Thyroid gland (tissue), 4 donors: ENCODE measurements around the gene NT5E. TPM values are rescaled to one million over a fixed set of nuclear protein-coding genes. Genes with fewer than 3 reads are reported as not detected.

Source experiments
- DNase-seq, 2 donors: peaks; one replicate each; pipeline ENCODE4 v3.0.0-alpha.2; 2019
- H3K27ac ChIP-seq, 3 donors: fragments of 200-600 bp; sonication (generic); 1 replicate in 2 of 3; 2 replicates in 1 of 3; pipeline ENCODE4 v1.5.1; 2016 to 2019; ENCODE audit warnings: mild to moderate bottlenecking in 1 of 3, moderate library complexity in 1 of 3
- H3K27me3 ChIP-seq: fragments of 200-600 bp; sonication (generic); one replicate; pipeline ENCODE4 v1.5.1; 2019
- H3K36me3 ChIP-seq, 2 donors: fragments of 200-600 bp; sonication (generic); one replicate each; pipeline ENCODE4 v1.5.1; 2016 to 2019
- H3K4me1 ChIP-seq, 2 donors: fragments of 200-600 bp; sonication (generic); one replicate each; pipeline ENCODE4 v1.5.1; 2017 to 2019
- H3K4me3 ChIP-seq, 3 donors: fragments of 200-600 bp; sonication (generic); replicated peaks in 1 of 3; 1 replicate in 2 of 3; 2 replicates in 1 of 3; pipeline ENCODE4 v1.5.1; 2016; ENCODE audit warnings: mild to moderate bottlenecking in 1 of 3
- H3K9me3 ChIP-seq: fragments of 200-600 bp; sonication (generic); one replicate; pipeline ENCODE4 v1.5.1; 2017
- POLR2A ChIP-seq, 2 donors: fragments of 450-650 bp; IDR thresholded peaks; one replicate each; pipeline ENCODE4 v1.6.1; 2017; ENCODE audit warnings: antibody characterized with exemption in 2 of 2, mild to moderate bottlenecking in 2 of 2, moderate library complexity in 1 of 2
- WGBS, 2 donors: methylation state at CpG; one replicate each; pipeline ENCODE4 v1.1.5; 2017; 5-methylcytosine and 5-hydroxymethylcytosine counted together
- intact Hi-C: fragments of 100-400 bp; cut with DNase I; formaldehyde crosslinking; loops from one replicate; pipeline ENCODE4 v1.15.1; 2023
- total RNA-seq, 4 donors: library from RNA; depleted of rRNA; stranded (reverse); fragments of >200 nt; gene quantifications; one replicate each; pipeline ENCODE4 v1.2.3, GENCODE V29; 2016
- TF ChIP-seq, protein P1 (sequence below), 6 experiments: fragments of 200-600 bp in 3 of 6; fragments of 450-650 bp in 3 of 6; sonication (generic) in 3 of 6; IDR thresholded peaks; one replicate each; pipeline ENCODE4 v1.5.1; 2016 to 2019; ENCODE audit warnings: antibody characterized with exemption in 6 of 6, mild to moderate bottlenecking in 2 of 6, inconsistent platforms in 1 of 6, moderate library complexity in 1 of 6

The NT5E gene
- total RNA-seq, 4 donors from 2014 or later: 89.6 to 174 (median 122) TPM

- H3K9me3 ChIP-seq: no peaks in the 10 kb centered on the region
- 88 to 90% methylated on average over 3 of the region's 3 CpGs for WGBS, 2 donors
- peaks cover 50 to 59% of the 10 kb centered on the region in 2 donors for H3K4me1 ChIP-seq
- no peak for TF ChIP-seq POLR2A (IDR thresholded peaks at IDR 0.05)
- TF ChIP-seq, protein P1, sequence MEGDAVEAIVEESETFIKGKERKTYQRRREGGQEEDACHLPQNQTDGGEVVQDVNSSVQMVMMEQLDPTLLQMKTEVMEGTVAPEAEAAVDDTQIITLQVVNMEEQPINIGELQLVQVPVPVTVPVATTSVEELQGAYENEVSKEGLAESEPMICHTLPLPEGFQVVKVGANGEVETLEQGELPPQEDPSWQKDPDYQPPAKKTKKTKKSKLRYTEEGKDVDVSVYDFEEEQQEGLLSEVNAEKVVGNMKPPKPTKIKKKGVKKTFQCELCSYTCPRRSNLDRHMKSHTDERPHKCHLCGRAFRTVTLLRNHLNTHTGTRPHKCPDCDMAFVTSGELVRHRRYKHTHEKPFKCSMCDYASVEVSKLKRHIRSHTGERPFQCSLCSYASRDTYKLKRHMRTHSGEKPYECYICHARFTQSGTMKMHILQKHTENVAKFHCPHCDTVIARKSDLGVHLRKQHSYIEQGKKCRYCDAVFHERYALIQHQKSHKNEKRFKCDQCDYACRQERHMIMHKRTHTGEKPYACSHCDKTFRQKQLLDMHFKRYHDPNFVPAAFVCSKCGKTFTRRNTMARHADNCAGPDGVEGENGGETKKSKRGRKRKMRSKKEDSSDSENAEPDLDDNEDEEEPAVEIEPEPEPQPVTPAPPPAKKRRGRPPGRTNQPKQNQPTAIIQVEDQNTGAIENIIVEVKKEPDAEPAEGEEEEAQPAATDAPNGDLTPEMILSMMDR (IDR thresholded peaks at IDR 0.05): no peak
- no peaks in the 10 kb centered on the region for H3K27me3 ChIP-seq
- no peak overlapping the region for H3K4me3 ChIP-seq
- no peak for DNase-seq
- H3K27ac ChIP-seq: no peak overlapping the region
- H3K36me3 ChIP-seq: no peaks in the 10 kb centered on the region
- intact Hi-C loops: no loop called here
Measured at GRCh38 chr6:85455471-85456026, 5.7 kb downstream of the NT5E start.

DNA sequence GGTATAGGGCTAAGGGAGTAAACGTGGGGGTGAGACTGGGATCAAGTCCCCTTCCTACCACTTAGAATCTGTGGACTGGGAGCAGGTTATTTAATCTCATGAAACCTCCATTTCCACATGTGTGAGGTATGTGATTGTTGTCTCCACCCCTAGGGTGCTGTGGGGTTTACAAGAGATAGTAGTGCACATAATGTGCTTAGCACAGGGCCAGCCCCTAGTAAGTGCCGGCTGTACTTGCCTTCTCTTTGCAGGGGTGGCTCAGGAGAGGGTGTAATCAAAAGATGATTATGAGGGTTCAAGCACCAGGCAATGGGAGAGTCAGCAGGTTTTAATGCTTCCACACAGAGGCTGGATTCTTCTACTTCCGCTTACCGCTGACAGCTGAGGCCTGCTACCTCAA is 6.9 kb downstream of the NT5E start:
- Histone ChIP-seq H3K9me3 (no peaks in the 10 kb centered on the region), H3K4me3 (no peak overlapping the region), H3K36me3 (no peaks in the 10 kb centered on the region), H3K4me1 (peaks cover 53 to 71% of the 10 kb centered on the region in 2 donors), H3K27me3 (no peaks in the 10 kb centered on the region), H3K27ac (peak overlapping the region; percentile 31 to 87 (median 76))
- TF ChIP-seq, protein P1 (IDR thresholded peaks at IDR 0.05): no peak
- TF ChIP-seq POLR2A (IDR thresholded peaks at IDR 0.05): no peak
- intact Hi-C loops: no loop called here
- WGBS, 2 donors: 92 to 96% methylated on average over 4 of the region's 4 CpGs
- no peak for DNase-seq

GRCh38 chr6:85458184-85458583 is 8.3 kb downstream of the NT5E start:
- Histone ChIP-seq H3K36me3 (no peaks in the 10 kb centered on the region), H3K9me3 (no peaks in the 10 kb centered on the region), H3K27ac (peak overlapping the region; percentile 76 to 89 (median 87)), H3K4me3 (no peak overlapping the region), H3K27me3 (no peaks in the 10 kb centered on the region), H3K4me1 (peaks cover 52 to 77% of the 10 kb centered on the region in 2 donors)
- TF ChIP-seq, protein P1 (IDR thresholded peaks at IDR 0.05): no peak
- intact Hi-C loops: no loop called here
- DNase-seq: peak; percentile 30 to 60
- 34 to 42% methylated on average over 2 of the region's 2 CpGs for WGBS, 2 donors

- no peaks in the 10 kb centered on the region for H3K9me3 ChIP-seq
- intact Hi-C loops: no loop called here
- WGBS, 2 donors: 64 to 77% methylated on average over 3 of the region's 3 CpGs
- peaks cover 58 to 77% of the 10 kb centered on the region in 2 donors for H3K4me1 ChIP-seq
- H3K4me3 ChIP-seq: no peak overlapping the region
- no peaks in the 10 kb centered on the region for H3K27me3 ChIP-seq
- peak overlapping the region; percentile 76 to 89 (median 87) for H3K27ac ChIP-seq
- TF ChIP-seq, protein P1 (IDR thresholded peaks at IDR 0.05): no peak
- no peak for TF ChIP-seq POLR2A (IDR thresholded peaks at IDR 0.05)
- no peaks in the 10 kb centered on the region for H3K36me3 ChIP-seq
- DNase-seq: peak; percentile 48 to 78
Measured at GRCh38 chr6:85458782-85459181, 8.9 kb downstream of the NT5E start.

GRCh38 chr6:85459224-85459901 is 9.5 kb downstream of the NT5E start:
- peaks cover 64 to 81% of the 10 kb centered on the region in 2 donors for H3K4me1 ChIP-seq

More at GRCh38 chr6:85459224-85459901, 9.5 kb downstream of the NT5E start:
- TF ChIP-seq, protein P1 (IDR thresholded peaks at IDR 0.05): no peak
- TF ChIP-seq POLR2A (IDR thresholded peaks at IDR 0.05): no peak
- H3K36me3 ChIP-seq: no peaks in the 10 kb centered on the region
- no peak for DNase-seq
- 40 to 62% methylated on average over 4 of the region's 4 CpGs for WGBS, 2 donors
- intact Hi-C loops: no loop called here
- H3K27ac ChIP-seq: peak overlapping the region; percentile 76 to 89 (median 87)
- H3K9me3 ChIP-seq: no peaks in the 10 kb centered on the region
- no peak overlapping the region for H3K4me3 ChIP-seq
- no peaks in the 10 kb centered on the region for H3K27me3 ChIP-seq
